Ecto neural progenitor cell (in vitro differentiated cells): ENCODE measurements around the gene HNF1A.

Experiments
- DNase-seq: peaks from one replicate; pipeline ENCODE4 v3.0.0-alpha.2; 2018; ENCODE audit warnings: low spot score

Gene HNF1A

DNA sequence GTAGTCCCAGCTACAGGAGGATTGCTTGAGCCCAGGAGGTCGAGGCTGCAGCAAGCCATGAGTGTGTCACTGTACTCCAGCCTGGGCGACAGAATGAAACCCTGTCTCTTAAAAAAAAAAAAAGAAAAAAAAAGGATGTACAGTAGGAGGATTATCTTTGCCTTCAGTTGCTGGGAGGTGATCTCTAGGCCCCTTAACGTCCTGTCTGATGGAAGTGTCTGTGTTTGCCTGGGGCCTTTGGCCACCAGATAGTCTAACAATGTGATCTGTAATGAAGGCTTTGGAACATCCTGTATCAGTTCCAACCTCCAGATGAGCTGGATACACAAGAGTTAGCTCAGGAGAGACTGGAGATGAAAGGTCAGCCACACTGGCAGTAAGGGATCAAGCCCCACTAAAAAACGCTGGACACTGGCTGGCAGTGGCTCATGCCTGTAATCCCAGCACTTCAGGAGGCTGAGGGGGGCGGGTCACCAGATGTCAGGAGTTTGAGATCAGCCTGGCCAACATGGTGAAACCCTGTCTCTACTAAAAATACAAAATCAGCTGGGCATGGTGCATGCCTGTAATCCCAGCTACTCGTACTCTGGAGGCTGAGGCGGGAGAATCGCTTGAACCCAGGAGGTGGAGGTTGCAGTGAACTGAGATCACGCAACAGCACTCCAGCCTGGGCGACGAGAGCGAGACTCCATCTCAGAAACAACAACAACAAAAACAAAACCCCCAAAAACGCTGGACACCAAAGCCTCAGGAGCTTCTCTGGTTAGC is 19.0 kb upstream of the HNF1A start:
- no peak for DNase-seq

DNA sequence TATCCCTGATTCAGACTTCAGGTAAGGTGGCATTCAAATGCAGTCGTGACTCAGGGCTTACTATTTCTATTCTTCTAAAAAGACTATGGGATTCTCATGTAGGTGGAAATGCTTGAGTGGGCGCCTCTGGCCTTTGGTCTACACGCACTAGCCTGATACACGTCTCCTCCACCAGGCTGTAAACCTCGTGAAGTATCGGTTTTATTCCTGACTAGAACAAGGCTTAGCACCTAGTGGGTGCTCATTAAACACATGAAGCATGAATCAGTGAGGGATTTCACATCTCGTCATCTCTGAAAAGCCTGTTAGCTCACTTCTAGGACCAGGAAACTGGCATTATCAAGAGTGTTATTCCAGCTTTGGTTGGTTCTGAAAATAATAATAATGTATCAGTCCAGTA is 17.7 kb upstream of the HNF1A start:
- DNase-seq: no peak

DNA sequence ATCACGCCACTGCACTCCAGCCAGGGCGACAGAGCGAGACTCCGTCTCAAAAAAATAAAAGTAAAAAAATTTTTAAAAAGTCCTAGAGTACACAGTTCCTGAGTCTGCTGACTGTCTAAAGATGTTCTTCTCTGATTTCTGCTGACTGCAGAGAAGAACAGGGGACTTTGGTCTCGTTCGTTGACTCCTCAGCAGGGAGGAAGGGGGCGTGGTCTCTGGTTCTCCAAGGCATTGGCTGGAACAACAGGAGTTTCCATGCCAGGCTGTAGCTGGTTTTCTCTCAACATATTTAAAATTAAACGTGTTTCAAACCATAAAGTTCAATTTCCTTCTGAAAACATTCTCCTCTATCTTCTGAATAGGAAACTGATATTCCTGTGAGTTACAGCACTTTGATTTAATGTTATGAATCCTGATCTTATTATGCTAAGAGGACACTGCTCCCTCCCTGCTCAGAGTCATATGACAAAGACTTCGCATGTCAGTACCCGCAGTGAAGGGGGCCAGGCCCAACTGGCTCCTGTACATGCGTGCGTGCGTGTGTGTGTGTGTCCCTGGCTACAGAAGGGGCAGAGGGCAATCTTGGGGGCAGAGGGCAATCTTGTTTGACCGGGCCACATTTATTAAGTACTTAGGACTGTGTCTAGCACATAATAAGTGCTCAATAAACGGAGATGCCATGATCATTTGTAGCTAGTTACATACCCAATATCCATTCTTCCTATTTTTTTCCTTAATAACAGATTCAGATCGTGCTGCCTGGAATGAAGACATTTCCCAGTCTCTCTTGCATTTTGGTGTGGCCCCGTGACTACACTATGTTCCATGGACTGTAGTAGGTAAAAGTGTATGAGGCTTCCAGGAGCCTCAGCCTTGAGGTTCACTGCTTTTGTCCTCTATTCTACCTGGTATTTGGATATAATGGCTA is 16.5 kb upstream of the HNF1A start:
- DNase-seq: no peak

DNA sequence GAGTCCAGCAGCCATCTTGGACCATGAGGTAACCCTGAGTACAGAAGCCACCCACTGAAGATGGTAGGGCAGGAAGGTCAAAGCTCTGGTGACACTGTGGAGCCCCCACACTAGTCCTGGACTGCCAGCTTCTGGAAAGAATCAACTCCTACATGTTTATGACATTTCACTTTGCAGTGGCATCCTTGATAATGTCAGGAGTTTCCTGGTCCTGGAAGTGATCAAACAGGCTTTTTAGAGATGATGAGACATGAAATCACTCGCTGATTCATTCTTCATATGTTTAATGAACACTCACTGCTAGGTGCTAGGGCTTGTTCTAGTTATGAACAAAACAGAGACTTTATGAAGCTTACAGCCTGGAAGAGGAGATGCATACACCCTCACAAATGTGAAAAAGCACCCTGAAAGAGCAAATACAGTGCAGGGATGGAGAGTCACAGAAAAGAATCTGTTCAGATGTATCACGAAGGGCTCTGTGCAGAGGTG is 15.8 kb upstream of the HNF1A start:
- DNase-seq: no peak

DNA sequence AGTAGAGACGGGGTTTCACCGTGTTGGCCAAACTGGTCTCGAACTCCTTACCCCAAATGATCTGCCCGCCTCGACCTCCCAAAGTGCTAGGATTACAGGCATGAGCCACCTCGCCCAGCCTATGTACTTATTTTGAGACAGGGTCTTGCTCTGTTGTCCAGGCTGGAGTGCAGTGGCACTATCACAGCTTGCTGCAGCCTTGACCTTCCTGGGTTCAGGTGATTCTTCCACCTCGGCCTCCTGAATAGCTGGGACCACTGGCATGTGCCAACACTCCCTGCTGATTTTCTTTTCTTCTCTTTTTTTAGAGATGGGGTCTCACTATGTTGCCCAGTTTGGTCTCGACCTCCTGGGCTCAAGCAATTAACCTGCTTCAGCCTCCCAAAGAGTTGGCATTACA is 14.0 kb upstream of the HNF1A start:
- DNase-seq: no peak

DNA sequence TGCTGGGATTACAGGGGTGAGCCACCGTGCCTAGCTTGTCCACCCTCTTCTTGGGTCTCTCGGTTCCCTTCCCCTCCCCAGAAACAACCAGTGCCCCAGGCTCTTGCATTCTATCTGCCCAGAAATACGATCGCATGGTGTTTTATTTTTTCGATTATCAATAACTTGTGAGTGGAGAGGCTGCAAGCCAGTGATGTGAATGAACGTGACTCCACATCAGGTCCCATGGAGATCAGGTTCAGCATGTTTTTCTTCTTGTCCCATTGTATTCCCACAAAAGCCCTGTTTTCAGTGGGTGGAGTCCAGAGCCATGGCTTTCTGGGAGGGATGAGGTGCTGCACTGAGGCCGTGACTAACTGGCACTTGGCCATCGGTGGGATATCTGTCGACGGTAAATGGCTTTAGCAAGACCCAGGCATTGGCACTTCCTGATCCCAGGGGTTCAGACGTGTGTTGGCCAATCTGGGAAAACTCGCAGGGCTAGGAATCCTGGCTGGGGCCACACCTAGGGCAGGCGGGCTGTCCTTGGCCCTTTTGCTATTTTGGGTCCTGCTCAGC is 12.7 kb upstream of the HNF1A start:
- DNase-seq: no peak

DNA sequence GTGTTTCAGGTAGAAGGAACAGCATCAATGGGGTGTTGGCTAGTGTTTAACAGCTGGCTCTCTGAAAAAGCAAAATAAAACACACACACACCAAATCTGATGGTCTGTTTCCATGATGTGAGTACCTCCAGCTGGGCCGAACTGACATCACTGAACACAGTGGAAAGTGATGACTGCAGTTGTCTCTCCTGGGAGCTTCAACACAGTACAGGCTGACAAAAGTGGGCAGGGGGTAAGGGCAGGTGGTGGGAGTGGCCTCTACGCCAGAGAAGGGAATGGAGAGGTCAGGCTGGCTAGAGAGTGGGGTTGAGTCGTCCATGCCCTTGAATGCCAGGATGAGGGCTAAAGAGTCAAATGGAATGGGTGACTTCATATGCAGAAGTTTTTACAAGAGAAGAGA is 8.0 kb upstream of the HNF1A start:
- DNase-seq: no peak

DNA sequence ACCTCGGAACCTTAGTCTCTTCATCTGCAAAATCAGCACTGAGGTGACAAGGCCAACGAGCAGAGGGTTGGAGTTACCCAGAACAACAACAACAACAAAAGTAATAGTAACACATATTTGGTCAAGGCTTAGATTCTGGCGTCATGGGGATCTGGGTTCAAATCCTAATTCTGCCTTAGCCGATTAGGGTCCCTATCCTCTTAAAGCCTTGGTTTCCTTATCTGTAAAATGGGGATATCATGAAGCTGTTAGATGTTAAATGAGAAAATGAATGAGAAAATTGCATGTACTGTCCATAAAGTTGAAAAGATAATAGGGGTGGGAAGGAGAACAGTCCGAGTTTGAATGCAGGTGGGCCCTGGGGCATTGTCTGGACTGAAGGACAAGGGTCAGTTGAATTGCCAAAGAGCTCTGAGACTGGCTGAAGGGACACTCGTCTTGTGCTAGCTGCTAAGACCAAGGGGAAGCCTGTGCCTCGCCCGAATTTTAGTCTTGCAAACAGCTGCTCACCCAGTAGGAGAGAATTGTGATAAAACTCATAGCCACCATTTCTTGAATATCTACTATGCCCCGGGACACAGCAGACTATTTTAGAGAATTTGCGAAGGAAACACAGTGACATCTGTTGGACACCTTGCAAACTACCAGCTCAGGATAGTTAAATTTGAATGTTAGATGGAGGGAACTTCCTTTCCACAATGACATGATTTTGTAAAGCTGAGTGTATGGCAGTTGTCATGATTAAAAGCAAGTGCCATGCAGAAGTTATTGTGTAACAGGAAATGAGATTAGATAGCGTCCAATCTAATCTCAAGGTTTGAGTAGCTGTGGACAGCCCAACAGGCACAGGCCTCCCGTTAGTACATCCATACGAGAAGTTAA is 6.8 kb upstream of the HNF1A start:
- no peak for DNase-seq

DNA sequence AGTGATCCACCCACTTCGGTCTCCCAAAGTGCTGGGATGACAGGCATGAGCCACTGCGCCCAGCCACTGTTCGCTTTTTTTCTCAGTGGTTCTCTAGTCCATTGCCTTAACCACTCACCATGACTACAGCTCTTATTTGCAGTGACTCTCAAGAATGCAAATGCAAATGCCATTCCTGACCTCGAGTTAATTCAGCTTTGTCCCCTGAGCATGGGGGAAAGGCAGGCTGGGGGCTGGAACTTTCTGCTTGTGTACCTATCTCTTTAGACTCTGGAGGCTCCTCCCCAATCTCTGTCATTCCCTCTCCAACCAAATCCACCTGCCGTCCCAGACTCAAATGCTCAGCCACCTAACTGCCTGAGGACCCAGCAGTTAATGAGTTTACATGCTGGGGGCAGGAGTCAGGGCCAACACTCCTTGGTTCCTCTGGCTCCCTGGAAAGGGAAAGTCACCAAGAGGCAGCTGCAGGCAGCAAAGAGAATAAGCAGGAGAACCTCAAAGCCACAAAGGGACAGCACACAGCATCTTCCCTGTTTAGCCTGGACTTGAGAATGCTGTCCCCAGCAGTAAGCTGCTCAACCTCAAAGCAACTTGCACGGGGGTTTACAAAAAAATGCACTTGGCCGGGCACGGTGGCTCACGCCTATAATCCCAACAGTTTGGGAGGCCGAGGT is 5.3 kb upstream of the HNF1A start:
- peak; percentile 84 for DNase-seq

DNA sequence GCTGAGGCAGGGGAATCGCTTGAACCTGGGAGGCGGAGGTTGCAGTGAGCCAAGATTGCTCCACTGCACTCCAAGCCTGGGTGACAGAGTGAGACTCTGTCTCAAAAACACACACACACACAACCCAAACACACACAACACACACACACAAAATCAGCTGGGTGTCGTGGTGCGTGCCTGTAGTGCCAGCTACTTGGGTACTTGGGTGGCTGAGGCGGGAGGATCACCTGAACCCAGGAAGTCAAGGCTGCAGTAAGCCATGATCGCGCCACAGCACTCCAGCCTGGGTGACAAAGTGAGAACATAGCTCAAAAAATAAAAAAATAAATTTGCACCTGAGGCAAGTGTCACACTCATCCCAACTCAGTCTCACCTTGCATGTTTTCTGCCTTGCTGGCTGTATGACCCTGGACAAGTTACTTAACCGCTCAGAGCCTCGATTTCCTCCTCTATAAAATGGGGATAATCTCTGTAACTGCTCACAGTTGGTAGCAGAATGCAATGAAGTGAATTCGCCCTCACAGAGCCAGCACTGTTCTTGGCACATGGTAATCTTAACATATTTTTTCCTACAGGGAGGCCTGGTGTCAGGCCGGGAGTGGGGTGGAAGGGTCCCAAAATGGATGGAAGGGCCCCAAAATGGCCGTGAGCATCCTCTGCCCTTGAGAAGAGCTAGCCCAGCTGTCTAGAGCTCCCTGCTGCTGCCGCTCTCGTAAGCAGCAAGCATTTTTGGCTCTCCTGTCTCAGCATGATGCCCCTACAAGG is 630 bp upstream of the HNF1A start:
- no peak for DNase-seq

DNA sequence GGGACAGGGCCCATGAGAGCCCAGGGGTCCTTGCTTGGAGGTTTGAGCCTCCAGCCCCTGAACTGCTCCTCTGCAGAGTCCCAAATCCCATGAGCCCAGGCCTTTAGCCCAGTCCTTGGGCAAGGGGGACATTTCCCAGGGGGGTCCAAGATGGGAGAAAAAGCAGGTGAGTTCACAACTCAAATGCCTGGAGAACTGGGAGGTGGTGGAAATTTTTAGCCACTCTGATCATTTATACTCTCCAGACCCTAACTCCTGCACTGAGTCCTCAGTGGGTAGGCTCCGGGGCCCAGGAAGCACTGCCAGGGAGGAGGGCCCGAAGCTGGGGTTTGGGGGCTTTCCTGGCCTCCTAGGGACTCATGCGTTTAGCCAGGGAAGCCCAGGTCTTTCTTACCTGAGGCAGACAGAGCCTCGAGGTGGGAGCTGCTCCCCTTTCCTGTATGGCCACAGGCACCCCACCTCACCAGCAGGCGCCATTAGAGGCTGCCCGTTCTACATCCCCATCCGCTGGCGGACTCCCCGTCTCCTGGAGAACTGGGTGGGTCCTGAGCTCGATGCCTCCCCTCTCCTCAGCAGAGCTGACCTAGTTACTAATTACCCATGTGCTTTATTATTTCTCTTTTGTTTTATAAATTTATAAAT is 998 bp downstream of the HNF1A start:
- DNase-seq: no peak

DNA sequence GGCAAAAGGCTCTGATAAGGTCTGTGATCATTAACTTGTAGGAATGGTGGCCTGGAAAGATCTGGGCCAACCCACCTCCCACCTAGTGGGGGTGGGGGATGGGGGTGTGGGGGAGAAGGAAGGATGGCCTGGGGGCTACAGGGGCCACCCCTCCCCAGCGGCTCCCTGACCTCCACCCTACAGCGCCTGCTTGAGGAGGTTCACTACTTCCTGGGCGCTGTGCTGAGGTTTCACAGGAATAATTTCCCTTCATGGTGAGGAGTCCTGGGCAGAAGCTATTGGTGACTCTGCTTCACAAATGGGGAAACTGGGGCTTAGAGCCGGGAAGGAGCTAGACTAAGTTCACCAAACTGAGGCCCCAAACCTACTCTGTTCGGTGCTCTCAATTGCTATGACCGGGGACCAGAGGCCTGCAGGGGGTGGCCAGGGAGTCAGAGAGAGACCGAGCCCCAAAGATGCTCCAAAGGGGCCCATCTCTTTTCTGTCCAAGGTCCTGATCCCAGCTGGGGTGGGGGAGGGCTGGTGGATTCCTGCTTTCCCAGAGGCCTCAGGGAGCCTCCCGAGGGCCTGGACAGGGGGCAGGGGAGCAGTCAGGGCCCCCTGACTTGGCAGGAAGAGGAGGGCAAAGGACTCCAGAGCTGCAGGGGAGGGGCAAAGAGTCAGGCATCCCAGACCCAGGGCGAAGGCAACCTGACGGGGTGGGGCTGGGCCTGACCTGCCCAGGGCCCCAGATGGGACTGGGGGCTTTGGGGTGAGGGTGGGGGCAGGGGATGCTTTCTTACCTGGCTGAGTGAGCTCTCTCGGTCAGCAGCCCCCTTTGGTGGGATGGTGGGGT is 1.7 kb downstream of the HNF1A start:
- no peak for DNase-seq

DNA sequence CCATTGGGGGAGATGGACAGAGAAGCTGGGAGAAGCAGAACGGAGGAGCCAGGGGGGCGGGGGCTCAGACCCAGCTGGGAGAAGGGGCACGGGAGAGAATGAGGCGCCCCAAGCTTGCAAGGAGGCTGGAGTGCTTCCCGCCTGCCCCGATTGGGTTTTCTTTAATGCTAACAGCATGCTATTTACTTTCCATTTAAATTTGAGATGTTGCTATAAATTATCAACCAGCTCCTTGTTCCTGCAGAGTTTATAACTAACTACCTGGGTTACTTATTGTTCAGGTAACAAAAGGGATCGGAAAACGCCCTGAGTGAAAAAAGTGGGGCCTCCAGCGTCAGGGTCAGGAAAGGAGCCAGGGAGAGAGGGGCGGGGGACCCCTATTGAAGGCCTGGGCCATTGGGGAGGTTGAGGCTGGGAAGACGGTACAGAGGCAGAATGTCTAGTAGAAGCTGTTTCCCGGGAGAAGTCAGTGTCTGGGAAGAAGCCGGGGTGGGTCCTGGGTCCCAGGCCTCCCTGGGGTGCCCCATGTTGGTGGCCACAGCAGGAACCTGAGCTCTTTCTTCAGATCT is 2.5 kb downstream of the HNF1A start:
- DNase-seq: no peak

DNA sequence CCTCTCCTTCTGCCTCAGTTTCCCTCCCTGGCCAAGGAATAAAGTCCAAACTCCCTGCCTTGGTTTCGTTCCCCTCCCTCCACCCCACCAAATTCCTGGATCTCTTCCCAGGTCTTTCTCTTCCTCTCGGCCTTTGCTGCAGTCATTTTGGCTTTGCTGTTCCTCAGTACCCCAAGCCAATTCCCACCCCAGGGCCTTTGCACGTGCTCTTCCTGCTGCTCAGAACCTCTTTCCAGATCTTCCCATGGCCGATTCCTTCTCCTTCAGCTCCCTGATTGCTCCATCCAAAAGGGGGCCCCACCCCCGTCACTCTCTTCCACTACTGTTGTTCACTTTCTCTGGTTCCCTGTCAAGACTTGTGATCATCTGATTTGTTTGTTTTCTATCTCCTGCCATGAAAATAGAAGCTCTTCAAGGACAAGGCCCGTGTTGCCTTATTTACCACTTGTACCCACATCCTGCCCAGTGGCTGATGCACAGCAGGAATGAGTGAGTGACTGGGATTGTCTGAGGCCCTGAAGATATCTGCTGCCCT is 3.1 kb downstream of the HNF1A start:
- no peak for DNase-seq

DNA sequence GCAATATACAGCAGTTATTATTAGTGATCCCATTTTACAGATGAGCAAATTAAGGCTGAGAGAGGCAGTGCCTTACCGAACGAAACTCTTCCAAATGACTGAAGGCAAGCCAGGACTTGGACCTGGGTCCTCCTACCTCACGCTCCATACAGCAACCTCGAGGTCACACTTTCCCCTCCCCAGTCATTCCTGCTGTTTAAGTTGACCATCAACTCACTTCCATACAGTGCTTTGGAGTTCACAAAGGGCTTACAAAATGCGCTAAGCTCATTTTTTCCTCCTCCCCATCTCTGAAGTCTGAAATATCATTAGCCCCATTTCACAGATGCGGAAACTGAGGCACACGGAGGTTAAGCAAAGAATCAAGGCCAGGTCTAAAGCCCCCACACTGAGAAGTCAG is 4.3 kb downstream of the HNF1A start:
- no peak for DNase-seq

DNA sequence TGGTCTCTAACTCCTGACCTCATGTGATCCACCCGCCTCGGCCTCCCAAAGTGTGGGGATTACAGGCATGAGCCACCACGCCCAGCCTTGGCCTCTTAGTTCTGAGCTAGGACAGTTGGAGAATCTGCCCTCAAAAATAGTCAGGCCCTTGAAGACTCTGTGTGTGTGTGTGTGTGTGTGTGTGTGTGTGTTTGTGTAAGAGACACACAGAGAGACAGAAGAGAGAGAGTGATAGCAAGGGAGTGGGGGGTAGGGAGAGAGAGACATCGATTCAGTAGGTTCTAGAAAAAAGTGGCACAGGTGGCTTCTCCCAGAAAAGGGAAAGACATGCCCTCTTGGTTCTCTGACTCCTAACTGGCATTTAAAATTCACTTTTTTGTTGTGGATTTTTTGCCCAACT is 5.4 kb downstream of the HNF1A start:
- DNase-seq: no peak

DNA sequence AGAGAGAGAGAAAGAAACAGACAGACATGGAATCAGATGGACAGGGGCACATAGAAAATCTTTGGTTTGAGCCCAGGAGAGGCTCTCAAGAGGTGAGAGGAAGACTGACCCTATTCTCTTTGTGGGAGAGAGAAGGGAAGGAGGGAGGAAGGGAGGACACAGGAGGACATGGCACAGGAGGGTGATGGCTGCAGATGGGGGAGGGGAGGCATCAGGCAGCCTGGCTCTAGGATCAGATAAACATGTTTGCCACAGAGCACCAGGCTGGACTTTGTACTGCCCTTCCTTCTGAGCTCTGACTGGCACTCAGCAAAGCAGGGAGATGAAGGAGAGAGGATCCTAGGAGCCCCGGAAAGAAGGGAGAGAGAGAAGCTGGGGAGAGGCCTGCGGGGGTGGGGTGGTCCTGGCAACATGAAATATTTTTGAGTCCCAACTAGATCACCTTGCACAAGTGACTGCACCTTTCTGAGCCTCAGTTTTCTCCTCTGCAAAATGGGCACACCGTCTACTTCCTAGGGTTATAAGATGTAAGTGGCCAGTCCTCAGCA is 6.1 kb downstream of the HNF1A start:
- no peak for DNase-seq

DNA sequence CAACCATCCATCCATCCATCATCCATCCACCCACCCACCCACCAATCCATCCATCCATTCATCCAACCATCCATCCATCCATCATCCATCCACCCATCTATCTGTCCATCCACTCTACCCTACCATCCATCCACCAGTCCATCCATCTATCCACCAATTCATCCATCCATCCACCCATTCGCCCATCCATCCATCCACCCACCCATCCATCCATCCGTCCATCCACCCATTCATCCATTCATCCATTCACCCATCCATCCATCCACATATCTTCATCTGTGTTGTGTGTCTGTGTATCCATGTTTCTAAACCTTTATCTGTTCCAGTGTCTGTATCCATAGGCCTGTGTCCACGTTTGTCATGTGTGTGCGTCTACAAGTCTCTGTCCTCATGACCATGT is 9.9 kb downstream of the HNF1A start:
- no peak for DNase-seq
